ENCODE data around the gene SPOCK1.

The SPOCK1 gene

GRCh38 chr5:137344723-137345322 is 154.3 kb downstream of the SPOCK1 start:
- DNase-seq (ENCODE audit: low read depth), result peak; percentile 19
- H3K4me3 ChIP-seq (ENCODE audit: low read depth, low read length), result no peak overlapping the region

DNA sequence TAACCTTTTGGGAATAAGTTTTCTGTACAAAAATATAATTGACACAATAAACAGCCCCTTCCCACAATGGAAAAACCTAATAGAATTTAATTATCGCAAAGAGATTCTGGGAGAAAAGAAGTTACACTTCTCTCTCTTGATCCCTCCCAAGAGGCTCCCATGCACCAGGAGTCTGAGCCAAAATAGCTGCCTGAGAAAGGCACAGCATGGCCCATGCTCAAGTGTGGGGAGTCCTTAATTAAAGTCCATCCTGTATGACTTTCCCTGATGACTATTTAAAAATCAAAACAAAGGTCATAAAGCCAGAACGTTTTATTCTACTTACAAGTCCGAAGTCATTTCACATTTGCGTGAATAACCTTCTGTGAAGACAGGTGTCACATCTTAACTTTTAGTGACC is 155.1 kb downstream of the SPOCK1 start:
- DNase-seq (ENCODE audit: low read depth), result no peak
- H3K4me3 ChIP-seq (ENCODE audit: low read depth, low read length), result no peak overlapping the region

DNA sequence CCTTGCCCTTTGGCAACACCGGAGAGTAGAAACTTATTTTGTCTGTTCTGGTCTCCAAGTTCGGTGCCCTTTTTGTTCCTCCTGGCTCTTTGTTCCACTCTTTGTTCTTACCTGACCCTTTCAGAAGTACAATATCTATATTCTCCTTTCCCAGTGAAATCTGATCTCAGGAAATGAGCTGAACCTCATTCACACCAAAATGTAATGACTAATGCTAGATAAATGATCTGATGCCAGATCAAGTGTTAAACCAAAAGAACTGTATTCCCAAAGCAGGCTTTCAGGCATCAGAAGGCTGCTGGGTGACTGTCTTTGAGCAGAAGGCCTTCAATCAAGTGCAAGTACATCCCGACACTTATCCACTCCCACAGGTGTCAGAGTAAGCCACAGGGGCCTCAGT is 156.4 kb downstream of the SPOCK1 start:
- no peak overlapping the region for H3K4me3 ChIP-seq (ENCODE audit: low read depth, low read length)
- DNase-seq (ENCODE audit: low read depth), result no peak

DNA sequence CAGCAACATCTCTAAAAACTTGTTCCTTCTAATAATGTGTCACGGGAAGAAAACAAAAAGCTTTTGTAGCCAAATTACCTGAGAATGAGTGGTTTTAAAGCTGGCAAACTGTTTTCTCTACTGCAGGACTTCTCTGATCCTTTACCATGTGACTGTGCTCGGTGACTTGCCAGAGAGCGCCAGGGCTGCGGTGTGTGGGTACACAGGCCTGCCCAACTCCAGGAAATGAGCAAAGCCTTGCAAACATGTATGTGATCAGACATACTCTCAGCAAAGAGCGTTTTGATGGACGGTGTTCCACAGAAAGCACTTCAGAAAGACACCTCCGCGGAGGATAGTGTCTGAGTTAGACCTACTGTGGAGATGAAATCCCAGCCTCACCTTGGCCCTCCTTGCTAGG is 157.3 kb downstream of the SPOCK1 start:
- DNase-seq (ENCODE audit: low read depth), result no peak

DNA sequence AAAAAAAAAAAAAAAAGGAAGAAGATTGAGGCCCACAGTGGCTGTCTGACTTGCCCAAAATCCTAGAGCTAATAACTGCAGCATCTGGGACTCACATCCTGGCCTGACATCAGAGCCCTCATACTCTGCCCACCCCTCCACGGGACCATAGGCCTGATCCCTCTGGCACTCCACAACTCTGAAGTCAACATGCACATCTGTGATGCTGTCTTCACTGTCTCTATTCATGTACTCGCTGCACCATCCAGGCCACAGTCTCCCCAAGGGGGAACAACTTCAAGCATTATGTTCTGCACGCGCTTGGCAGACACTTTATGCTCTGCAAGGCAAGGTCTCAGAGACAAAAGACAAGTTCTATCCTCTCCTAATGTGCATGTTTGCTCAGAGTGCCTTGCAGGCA is 158.2 kb downstream of the SPOCK1 start:
- no peak for DNase-seq (ENCODE audit: low read depth)
- H3K4me3 ChIP-seq (ENCODE audit: low read depth, low read length), result no peak overlapping the region

More for the DNA sequence above, 157.3 kb downstream of the SPOCK1 start:
- H3K4me3 ChIP-seq (ENCODE audit: low read depth, low read length), result no peak overlapping the region

GRCh38 chr5:137336565-137337120 is 162.5 kb downstream of the SPOCK1 start:
- no peak for DNase-seq (ENCODE audit: low read depth)
- no peak overlapping the region for H3K4me3 ChIP-seq (ENCODE audit: low read depth, low read length)

DNA sequence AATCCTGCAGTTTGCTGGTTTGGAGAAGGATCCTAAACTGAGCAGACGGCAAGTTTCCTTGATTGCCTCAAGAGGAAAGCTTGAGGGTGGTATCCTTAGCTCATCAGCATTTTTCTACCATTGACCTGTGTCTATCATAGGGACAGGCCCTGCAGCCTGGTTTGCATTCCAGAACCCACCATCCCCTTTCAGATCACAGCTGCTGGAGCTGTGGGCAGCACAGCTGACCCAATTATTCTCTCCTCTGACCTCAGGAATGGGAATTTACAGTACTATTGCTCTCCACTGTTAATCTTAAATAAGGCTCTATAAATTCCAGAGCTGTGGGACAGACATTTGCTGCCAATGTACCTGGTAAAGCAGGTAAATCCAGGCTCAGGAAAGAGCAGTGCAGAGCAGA is 163.0 kb downstream of the SPOCK1 start:
- H3K4me3 ChIP-seq (ENCODE audit: low read depth, low read length), result no peak overlapping the region
- DNase-seq (ENCODE audit: low read depth), result peak; percentile 17

DNA sequence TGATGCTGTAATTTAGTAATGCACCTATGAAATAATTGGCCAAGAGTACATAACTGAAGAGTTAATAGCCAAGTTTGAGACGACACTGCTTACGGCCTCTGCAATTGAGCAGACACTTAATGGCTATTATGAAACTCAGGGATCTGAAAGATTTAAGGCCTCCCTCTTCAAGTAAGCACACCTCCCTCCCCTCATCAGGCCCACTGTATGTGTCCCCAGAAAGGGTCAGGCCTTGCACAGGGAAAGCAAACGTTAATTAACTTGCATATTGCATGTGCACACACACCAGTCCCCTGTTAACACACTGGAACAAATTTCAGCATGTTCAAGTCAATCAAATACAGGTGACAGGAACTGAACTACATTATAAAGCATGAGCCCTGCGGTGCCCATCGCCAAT is 163.6 kb downstream of the SPOCK1 start:
- H3K4me3 ChIP-seq (ENCODE audit: low read depth, low read length), result no peak overlapping the region
- DNase-seq (ENCODE audit: low read depth), result no peak

GRCh38 chr5:137333928-137334327 is 165.2 kb downstream of the SPOCK1 start:
- no peak overlapping the region for H3K4me3 ChIP-seq (ENCODE audit: low read depth, low read length)
- no peak for DNase-seq (ENCODE audit: low read depth)

DNA sequence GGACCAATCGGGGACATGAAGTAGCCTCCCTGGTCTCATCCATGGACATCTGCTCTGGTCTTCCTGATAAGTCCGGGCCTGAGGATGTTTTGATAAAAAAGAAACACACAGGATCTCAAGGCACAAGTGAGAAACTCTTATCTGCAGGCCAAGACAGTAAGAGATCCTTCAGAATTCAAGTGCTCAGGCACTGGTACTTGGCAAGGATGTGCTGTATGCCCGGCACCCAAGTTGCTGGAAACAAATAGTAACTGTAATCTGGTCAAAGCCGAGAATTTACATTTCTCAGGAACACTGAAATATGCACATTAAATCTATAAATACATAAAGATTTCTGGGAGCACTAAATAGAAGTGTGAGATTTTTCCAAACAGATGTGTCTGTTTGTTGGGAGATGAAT is 165.7 kb downstream of the SPOCK1 start:
- DNase-seq (ENCODE audit: low read depth), result no peak
- H3K4me3 ChIP-seq (ENCODE audit: low read depth, low read length), result no peak overlapping the region

DNA sequence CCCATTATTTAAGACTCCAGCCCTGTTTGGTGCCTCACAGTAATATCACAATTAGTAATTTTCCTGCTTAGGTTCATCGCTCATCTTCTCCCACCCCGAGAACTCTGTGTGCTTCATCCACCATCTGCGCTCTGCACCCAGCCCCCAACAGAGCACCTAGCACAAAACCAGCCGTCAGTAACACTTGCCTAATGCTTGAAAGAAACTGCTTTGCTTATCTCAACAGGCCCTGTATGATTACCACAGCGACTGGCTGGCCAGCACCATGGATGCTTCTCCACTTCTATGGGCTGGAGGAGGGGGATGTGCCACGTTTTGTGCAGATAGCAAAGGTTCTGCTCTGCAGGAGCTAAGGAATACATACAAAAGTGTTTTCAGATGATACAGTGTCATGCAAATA is 166.8 kb downstream of the SPOCK1 start:
- no peak overlapping the region for H3K4me3 ChIP-seq (ENCODE audit: low read depth, low read length)
- DNase-seq (ENCODE audit: low read depth), result no peak

DNA sequence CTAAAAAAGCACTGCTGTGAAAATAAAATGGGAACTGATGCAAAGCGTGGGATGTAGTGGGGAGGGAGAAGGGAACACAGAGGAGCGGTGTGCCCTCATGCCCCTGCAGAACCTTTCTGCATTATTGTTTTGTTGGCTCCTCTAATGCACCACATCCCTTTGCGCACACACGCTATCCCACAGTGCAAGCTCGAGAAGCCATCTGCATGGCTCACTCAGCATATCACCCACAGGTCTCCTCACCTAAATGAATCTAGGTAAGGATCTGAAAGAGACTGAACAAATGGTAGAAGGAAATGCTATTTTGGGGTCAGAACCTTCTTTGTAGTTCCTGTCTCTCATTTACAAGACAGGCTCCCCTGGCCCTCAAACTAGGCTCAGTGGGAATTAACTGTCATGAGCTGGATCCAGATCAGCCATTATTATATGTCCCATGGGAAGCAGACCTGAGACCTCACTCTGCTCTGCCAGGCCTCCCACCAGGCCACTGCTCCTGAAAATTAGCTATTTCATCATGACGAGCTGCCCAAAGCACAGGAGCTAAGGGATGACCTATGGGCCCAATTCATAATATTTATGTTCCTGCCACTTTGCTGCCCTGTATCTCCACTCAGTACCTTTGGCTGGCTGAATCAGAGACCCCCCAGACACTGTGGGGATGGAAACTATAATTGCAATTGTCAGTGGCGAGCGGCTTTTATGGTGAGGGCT is 169.4 kb downstream of the SPOCK1 start:
- DNase-seq (ENCODE audit: low read depth), result no peak
- no peak overlapping the region for H3K4me3 ChIP-seq (ENCODE audit: low read depth, low read length)

GRCh38 chr5:137328991-137329390 is 170.1 kb downstream of the SPOCK1 start:
- DNase-seq (ENCODE audit: low read depth), result no peak
- H3K4me3 ChIP-seq (ENCODE audit: low read depth, low read length), result no peak overlapping the region

DNA sequence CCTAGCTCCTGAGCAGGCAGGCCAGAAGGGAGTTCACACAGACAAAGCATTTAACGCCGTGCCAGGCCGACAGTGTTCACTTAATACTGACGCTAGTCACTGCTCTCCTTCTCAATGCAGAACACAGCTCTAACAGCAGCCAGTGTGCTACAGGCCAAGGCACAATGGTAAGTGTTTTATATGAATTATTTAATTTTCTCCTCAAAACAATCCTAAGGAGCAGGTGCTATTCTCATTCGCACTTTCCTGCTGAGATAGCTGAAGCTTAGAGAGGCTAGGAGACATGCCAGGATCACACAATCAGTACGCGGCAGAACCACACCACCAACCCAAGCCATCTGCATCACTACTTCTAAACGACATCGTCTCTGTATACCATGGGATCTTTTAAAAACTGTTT is 170.7 kb downstream of the SPOCK1 start:
- H3K4me3 ChIP-seq (ENCODE audit: low read depth, low read length), result no peak overlapping the region
- no peak for DNase-seq (ENCODE audit: low read depth)

- no peak overlapping the region for H3K4me3 ChIP-seq (ENCODE audit: low read depth, low read length)
- no peak for DNase-seq (ENCODE audit: low read depth)
These were observed 173.4 kb downstream of the SPOCK1 start for GRCh38 chr5:137325721-137326120.

- DNase-seq (ENCODE audit: low read depth), result peak; percentile 35
- no peak overlapping the region for H3K4me3 ChIP-seq (ENCODE audit: low read depth, low read length)
These were observed 178.8 kb downstream of the SPOCK1 start for GRCh38 chr5:137320056-137321045.

GRCh38 chr5:137318027-137318426 is 181.1 kb downstream of the SPOCK1 start:
- H3K4me3 ChIP-seq (ENCODE audit: low read depth, low read length), result no peak overlapping the region

DNA sequence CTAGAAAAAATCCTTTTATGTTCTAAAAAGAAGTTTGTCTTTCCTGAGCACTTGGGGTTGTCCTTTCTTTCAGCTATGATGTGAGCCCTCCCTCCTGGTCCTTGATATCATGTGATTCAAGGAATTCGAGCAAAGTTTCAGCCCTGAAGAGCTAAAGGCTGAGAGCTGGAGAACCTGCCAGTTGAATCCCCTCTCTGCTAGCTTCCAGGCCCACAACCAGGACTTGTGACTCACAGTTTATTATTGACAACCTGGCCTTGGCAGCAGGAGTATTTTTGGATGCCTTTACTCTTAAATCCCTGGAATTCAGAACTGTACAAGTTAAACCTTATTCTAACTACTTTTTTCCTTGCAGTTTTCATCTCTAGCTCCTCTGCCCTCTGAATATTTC is 182.8 kb downstream of the SPOCK1 start:
- no peak overlapping the region for H3K4me3 ChIP-seq (ENCODE audit: low read depth, low read length)
- DNase-seq (ENCODE audit: low read depth), result peak; percentile 8

More at GRCh38 chr5:137318027-137318426, 181.1 kb downstream of the SPOCK1 start:
- DNase-seq (ENCODE audit: low read depth), result no peak

DNA sequence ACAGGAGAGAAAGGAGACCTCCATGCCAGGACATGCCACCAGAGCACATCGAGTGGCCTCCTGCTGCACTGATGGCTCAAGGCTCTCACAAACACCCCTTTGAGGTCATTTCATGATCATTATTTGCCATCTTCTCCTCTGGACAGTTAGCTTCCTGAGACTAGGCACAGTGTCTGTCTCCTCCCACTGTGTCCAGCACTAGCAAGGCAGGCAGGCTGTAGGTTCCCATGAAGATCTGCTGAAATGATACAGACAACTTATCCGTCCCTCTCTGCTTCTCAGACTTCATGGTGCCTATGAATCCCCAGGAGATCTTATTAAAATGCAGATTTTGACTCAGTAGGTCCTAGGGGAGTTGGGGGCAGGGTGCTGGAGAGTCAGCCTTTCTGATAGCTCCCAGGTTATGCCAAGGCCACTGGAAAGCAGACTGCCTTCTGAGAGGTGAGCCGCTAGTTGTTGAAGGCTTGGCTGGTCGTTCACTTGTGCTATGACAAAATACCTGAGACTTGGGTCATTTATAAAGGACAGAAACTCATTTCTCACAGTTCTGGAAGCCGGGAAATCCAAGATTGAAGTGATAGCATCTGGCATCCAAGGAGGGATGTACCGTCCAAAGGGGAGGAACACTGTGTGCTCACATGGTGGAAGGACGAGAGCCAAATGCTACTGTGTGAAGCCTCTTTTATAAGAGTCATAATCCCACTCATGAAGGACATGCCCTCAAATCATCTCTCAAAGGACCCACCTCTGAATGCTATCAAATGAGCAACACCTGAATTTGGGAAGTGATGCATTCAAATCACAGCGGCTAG is 183.4 kb downstream of the SPOCK1 start:
- H3K4me3 ChIP-seq (ENCODE audit: low read depth, low read length), result no peak overlapping the region
- no peak for DNase-seq (ENCODE audit: low read depth)
